WI38 (cell line): Measurements from ENCODE around the gene CHST15.

Experiments used
- H3K4me3 ChIP-seq: 2 replicates; pipeline ENCODE4 v1.5.1; 2011; ENCODE audit warnings: low read depth, mild to moderate bottlenecking, control low read depth, low read length
- TF ChIP-seq, protein P1 (sequence below): IDR thresholded peaks from 2 replicates; pipeline ENCODE4 v1.5.1; 2012; ENCODE audit warnings: low read depth, mild to moderate bottlenecking, control low read depth, low read length

CHST15 gene

DNA sequence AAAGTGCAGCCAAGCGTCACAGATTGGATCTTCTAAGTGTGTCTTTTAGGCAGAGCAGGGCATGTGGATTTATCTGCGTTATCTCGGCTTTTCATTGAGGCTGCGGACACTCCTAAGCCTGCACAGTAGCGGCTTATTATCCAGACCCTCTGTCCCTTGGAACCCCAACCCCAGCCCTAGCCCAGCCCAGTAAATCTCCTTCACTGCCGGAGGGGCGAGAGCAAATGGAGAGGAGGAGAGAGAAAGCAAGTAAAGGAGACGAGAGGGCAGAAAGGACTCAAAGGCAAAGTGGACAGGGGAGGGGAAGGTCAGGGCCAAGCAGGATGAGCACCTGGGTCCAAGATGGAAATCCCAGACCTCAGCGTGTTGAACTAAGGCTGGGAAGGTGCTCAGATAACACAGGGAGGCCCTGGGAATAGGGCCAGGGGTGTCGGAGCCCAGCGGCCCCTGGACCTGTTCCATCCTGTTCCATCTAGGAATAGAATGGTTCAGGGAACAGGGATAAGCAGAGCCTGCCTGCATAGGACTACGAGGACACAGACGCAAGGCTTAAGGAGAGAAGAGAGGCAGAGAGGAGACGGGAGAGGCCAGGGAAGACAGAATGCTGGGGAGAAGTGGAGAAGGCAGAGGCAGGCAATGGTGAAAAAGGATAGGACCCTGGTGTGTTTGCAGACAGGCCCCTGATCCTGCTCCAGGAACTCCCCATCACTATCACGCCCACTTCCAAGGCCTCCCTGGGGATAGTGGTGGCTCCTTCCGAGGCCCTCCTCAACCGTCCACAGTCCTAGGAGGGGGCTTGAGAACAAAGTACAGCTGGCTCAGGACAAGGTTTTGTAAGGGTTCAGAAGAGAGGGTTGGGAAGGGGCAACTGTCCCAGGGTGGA is 99.6 kb downstream of the CHST15 start:
- H3K4me3 ChIP-seq: no peak overlapping the region
- TF ChIP-seq, protein P1, sequence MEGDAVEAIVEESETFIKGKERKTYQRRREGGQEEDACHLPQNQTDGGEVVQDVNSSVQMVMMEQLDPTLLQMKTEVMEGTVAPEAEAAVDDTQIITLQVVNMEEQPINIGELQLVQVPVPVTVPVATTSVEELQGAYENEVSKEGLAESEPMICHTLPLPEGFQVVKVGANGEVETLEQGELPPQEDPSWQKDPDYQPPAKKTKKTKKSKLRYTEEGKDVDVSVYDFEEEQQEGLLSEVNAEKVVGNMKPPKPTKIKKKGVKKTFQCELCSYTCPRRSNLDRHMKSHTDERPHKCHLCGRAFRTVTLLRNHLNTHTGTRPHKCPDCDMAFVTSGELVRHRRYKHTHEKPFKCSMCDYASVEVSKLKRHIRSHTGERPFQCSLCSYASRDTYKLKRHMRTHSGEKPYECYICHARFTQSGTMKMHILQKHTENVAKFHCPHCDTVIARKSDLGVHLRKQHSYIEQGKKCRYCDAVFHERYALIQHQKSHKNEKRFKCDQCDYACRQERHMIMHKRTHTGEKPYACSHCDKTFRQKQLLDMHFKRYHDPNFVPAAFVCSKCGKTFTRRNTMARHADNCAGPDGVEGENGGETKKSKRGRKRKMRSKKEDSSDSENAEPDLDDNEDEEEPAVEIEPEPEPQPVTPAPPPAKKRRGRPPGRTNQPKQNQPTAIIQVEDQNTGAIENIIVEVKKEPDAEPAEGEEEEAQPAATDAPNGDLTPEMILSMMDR: no peak

DNA sequence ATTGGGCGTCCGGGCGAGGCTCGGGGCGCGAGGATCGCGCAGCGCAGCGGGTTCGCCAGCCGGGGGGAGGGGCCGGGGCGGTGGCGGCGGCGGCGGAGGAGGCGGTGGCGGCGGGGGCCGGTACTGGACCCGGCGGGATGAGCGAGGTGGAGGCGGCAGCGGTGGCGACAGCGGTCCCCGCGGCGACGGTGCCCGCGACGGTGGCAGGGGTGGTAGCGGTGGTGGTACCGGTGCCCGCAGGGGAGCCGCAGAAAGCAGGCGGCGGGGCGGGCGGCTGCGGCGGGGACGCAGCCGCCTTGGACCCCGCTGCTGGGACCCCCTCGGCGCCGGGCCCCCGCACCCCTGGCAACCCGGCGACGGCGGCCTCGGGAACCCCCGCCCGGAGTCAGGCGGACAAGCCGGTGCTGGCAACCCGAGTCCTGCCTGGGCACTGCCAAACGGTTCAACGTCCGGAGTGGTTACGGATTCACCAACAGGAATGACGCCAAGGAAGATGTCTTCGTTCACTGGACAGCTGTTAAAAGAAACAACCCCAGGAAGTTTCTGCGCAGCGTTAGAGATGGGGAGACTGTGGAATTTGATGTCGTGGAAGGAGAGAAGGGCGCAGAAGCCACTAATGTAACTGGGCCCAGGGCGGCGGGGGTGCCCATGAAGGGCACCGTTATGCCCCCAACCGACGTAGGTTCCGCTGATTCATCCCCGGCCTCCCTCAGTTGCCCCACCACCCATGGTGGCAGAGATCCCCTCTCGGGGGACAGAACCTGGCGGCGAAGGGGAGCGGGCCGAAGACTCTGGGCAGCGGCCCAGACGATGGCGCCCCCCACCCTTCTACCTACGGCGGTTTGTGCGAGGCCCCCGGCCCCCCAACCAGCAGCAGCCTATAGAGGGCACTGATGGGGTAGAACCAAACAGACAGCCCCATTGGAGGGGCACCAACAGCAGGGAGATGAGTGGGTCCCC is 101.5 kb downstream of the CHST15 start:
- H3K4me3 ChIP-seq: no peak overlapping the region
- TF ChIP-seq, protein P1: no peak

DNA sequence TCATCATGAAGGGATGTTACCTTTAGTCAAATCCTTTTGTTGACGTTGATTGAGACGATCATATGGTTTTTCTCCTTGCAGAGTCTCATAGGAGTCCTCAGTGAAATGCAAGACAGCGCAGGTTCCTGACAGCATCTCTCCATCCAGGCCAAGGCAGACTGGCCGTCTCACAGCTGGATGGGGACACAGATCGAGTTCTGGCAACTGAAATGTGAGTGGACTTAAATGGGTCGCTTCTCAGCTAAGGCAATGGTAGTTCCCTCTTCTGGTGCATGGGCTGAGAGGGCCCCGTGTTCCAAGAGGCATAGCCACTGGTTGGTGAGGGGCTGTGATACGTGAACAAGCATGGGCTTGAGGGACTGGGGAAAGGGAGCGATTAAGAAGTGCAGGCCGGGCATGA is 102.5 kb downstream of the CHST15 start:
- TF ChIP-seq, protein P1: no peak
- H3K4me3 ChIP-seq: no peak overlapping the region

DNA sequence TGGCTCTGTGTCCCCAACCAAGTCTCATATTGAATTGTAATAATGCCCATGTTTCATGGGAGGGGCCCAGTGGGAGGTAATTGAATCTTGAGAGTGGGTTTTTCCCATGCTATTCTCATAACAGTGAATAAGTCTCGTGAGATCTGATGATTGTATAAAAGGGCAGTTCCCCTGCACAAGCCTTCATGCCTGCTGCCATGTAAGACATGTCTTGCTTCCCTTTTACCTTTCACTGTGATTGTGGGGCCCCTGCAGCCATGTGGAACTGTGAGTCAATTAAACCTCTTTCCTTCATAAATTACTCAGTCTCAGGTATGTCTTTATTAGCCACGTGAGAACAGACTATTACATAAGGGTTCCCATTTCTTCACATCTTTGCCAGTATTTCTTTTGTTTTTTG is 104.7 kb downstream of the CHST15 start:
- no peak overlapping the region for H3K4me3 ChIP-seq
- TF ChIP-seq, protein P1: no peak

DNA sequence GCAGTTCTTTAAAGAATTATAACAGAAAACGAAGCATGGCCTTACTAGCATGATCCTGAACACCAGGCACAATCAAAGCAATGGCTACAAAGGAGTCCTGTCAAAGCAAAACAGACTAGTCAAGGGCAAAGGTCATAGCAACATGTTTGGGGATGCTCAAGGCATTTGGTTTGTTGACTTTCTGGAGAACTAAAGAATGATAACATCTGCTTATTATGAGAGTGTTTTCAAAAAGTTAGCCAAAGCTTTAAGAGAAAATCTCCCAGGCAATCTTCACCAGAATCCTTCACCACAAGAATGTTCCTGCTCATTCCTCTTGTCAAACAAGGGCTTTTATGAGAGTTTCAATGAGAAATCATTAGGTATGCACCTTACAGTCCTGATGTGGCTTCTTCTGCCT is 106.7 kb downstream of the CHST15 start:
- TF ChIP-seq, protein P1: no peak
- H3K4me3 ChIP-seq: no peak overlapping the region

DNA sequence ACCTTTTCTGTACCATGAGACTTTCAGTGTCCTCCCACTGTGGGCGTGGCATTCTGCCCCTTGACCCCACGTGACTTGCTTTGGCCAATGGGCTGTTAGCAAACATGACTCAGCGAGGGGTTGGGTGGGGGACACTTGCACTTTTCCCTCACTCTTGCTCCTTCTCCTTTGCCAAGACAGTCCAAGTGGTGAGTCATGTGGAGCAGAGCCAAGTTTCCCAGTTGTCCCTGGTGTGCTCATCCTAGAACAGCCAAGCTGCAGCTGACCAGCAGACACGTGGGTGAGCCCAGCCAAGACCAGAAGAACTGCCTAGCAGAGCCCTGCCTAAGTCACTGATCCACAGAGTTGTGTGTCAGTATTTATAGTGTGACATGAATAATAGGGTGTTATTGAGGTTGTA is 119.0 kb downstream of the CHST15 start:
- TF ChIP-seq, protein P1: no peak
- H3K4me3 ChIP-seq: no peak overlapping the region
